Activated CD4-positive, alpha-beta T cell treated with anti-CD3 and anti-CD28 coated beads for 36 hours (primary cell): ENCODE measurements around the gene RIN2. TPM values are rescaled to one million over a fixed set of nuclear protein-coding genes. Genes with fewer than 3 reads are reported as not detected.
A peak's percentile ranks its signal among the peaks of the same experiment; 100 is the strongest.

Source experiments
- ATAC-seq: fragments of 200-7000 bp; cut with Tn5 transposase; one replicate; pipeline ENCODE4 v1.10.0; 2021; ENCODE audit warnings: mild to moderate bottlenecking, moderate library complexity
- CTCF ChIA-PET: fragments of 350-600 bp; sonication (Branson Sonifier 250); formaldehyde crosslinking; loops from one replicate; lab custom pipeline; 2021; ENCODE audit warnings: antibody characterized with exemption; lab: Charles Lee
- POLR2A ChIA-PET: fragments of 350-600 bp; sonication (Branson Sonifier 250); formaldehyde crosslinking; loops from one replicate; lab custom pipeline; 2021; ENCODE audit warnings: antibody characterized with exemption, inconsistent platforms; lab: Charles Lee
- DNase-seq: peaks from one replicate; pipeline ENCODE4 v3.0.0-alpha.2; 2020
- H3K27ac Mint-ChIP-seq: one replicate; pipeline ENCODE4 v1.8.0; 2021; ENCODE audit warnings: mixed read lengths
- H3K27me3 Mint-ChIP-seq: one replicate; pipeline ENCODE4 v1.8.0; 2021; ENCODE audit warnings: mixed read lengths
- H3K36me3 Mint-ChIP-seq: one replicate; pipeline ENCODE4 v1.8.0; 2021; ENCODE audit warnings: low read depth, mixed read lengths
- H3K4me1 Mint-ChIP-seq: one replicate; pipeline ENCODE4 v1.8.0; 2021; ENCODE audit warnings: mixed read lengths
- H3K4me3 Mint-ChIP-seq: one replicate; pipeline ENCODE4 v1.8.0; 2021; ENCODE audit warnings: mild to moderate bottlenecking, moderate library complexity, mixed read lengths
- H3K9me3 Mint-ChIP-seq: one replicate; pipeline ENCODE4 v1.8.0; 2021; ENCODE audit warnings: low read depth, mixed read lengths
- intact Hi-C, 2 experiments: fragments of 100-400 bp; cut with DNase I in 1 of 2; cut with micrococcal nuclease in 1 of 2; formaldehyde crosslinking; loops; one replicate each; pipeline versions ENCODE4 v1.14.2 to v1.15.1; 2022 to 2024; cut with DNase I, micrococcal nuclease
- total RNA-seq, 2 experiments: library from RNA; stranded (reverse); gene quantifications; one replicate each; pipeline ENCODE4 v1.2.3, GENCODE V29; 2021

Gene RIN2
- total RNA-seq, 2 experiments from 2014 or later: not detected

DNA sequence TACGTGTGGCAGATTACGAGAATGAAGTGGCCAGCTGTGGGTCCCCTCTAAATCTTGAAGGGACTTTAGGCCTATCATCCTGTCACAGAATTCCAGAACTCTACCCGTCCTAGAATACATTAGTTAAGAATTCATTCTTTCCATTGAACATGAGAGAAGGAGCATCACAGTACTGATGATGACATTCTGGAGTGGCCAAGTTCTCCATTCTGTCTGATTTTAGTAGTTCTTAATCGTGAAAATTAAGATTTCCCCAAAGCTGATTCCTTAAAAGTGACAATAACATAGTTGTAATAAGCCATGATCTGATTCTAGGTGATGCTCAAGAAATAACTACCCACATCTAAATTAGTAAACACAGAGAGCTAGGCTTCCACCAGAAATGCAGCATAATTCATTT, 35.0 kb upstream of the RIN2 start:
- no peak overlapping the region for H3K27ac Mint-ChIP-seq

DNA sequence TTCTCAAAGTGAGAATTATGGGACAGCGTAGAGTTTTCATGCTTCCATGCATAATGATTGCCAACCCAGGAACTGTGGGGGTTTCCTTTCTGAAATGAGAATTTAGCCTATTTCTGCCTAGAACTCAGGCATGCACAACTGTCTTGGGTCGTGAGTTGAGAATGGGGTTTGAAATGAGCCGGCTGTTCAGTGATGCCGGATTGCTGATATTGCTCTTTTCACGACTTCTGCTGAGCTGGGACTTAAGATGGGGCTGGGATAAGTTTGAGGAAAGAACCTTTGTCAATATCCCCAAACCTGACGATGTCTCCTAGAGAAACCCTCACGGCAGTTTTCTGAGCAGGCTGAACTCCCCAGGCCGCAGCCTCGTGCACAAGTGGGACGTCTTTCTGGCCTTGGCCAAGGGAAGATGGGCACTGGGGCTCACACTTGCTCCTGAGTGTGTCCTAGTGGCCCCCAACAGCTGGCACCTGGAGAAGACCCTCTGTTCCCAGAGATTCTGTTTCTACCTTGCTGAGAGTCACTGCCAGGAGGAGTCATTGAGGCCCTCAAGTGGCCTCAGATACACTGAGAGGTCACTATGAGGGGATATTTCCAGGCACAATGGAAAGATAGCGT, 34.1 kb upstream of the RIN2 start:
- H3K9me3 Mint-ChIP-seq: no peaks in the 10 kb centered on the region
- intact Hi-C loops: no loop called here
- DNase-seq (no peak), ATAC-seq (no peak)
- H3K4me1 Mint-ChIP-seq: no peaks in the 10 kb centered on the region
- ChIA-PET CTCF (no interaction called here), POLR2A (no interaction called here)
- no peak overlapping the region for H3K27ac Mint-ChIP-seq
- no peak overlapping the region for H3K4me3 Mint-ChIP-seq
- no peaks in the 10 kb centered on the region for H3K36me3 Mint-ChIP-seq
- peaks cover 4% of the 10 kb centered on the region for H3K27me3 Mint-ChIP-seq

More for the DNA sequence above, 35.0 kb upstream of the RIN2 start:
- Mint-ChIP-seq H3K27me3 (peaks cover 4% of the 10 kb centered on the region), H3K9me3 (no peaks in the 10 kb centered on the region), H3K4me3 (no peak overlapping the region), H3K4me1 (no peaks in the 10 kb centered on the region), H3K36me3 (no peaks in the 10 kb centered on the region)
- CTCF ChIA-PET: no interaction called here
- ATAC-seq: no peak
- intact Hi-C loops: no loop called here
- DNase-seq: no peak
- POLR2A ChIA-PET: no interaction called here

DNA sequence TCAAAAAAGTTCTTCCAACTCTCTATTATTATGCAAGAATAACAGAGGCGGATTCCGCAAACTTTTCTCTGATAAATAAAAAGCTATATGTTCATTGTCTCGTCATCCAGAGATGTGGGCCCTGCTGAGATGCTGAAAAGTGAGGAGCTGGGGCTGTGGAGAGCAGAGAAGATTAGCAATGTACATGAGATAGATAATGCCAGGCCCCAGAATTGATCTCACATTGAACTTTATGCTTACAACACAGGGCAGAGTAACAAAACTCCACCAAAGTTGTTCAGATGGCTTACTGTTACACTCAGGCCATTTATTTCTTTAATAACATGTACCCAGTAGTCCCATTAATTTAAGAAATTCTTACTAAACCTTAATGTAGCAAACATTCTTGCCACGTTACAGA, 32.7 kb upstream of the RIN2 start:
- ChIA-PET POLR2A (no interaction called here), CTCF (no interaction called here)
- no peak for ATAC-seq
- Mint-ChIP-seq H3K36me3 (no peaks in the 10 kb centered on the region), H3K27me3 (no peaks in the 10 kb centered on the region), H3K27ac (no peak overlapping the region), H3K9me3 (no peaks in the 10 kb centered on the region), H3K4me1 (no peaks in the 10 kb centered on the region), H3K4me3 (no peak overlapping the region)
- intact Hi-C loops: no loop called here
- no peak for DNase-seq

DNA sequence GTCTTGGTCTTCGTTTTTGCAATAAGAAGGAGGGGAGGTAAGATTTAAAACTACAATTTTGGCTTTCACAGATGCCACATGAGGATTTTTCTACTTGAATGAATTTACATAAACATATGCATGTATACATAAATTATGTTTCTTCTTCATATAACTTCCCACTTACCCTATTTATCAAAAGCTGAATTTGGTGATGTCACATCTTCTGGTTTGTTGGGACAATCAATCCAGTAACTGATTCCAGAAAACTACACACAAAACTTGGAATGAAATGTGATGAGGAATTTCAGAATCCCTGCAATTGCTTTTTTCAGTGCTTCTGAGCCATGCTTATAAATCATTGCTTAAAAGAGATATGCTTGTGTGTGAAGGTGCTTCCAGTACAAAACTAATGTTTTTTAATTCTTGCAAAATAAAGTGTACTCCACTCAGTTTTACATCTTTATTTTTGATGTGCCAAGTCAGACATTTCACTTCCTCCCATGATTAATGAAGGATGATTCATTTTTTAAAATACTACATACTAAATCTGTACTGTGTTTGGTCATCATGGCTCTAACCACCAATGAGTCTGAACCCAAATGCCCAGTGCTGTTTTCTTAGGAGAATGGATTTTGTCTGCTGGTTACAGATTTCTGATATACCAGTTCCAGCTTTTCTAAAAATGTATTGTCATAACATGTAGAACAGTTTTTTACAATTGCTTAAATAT, 32.1 kb upstream of the RIN2 start:
- no peak overlapping the region for H3K4me3 Mint-ChIP-seq
- no peaks in the 10 kb centered on the region for H3K4me1 Mint-ChIP-seq
- CTCF ChIA-PET: no interaction called here
- no peaks in the 10 kb centered on the region for H3K36me3 Mint-ChIP-seq
- no peaks in the 10 kb centered on the region for H3K27me3 Mint-ChIP-seq
- H3K27ac Mint-ChIP-seq: no peak overlapping the region
- no peak for ATAC-seq
- POLR2A ChIA-PET: no interaction called here
- no peaks in the 10 kb centered on the region for H3K9me3 Mint-ChIP-seq
- intact Hi-C loops: no loop called here
- DNase-seq: no peak

DNA sequence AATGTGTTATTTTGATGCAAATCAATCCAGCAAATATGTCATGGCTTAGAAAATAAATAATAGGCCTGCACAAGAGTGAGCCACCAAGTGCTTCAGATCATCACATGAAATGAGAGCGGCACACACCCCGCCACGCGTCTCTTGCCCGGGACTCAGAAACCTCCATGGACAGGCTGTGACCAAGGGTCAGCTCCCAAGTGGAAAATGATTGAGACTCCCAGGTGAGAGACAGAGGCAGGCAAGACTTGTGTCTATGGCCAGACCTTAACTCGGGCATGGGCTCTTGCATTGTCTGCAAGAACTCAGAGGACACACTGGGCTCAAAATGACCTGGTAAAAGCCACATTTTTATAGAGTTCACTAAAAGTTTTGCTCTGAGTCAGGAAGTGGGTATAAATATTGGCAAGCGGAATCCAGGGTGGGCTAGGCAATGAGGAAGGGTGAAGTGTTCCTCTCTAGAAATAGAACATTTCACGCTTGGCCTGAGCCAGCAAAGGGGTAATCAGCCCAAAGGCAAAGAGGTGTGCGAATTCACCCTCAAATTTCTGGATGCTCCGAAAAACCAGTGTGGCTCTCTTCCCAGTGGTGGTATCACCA, 30.7 kb upstream of the RIN2 start:
- H3K4me3 Mint-ChIP-seq: no peak overlapping the region
- H3K4me1 Mint-ChIP-seq: no peaks in the 10 kb centered on the region
- H3K27ac Mint-ChIP-seq: no peak overlapping the region
- CTCF ChIA-PET: no interaction called here
- H3K36me3 Mint-ChIP-seq: no peaks in the 10 kb centered on the region
- POLR2A ChIA-PET: no interaction called here
- H3K9me3 Mint-ChIP-seq: no peaks in the 10 kb centered on the region
- H3K27me3 Mint-ChIP-seq: no peaks in the 10 kb centered on the region
- ATAC-seq (no peak), DNase-seq (no peak)
- intact Hi-C loops: no loop called here

DNA sequence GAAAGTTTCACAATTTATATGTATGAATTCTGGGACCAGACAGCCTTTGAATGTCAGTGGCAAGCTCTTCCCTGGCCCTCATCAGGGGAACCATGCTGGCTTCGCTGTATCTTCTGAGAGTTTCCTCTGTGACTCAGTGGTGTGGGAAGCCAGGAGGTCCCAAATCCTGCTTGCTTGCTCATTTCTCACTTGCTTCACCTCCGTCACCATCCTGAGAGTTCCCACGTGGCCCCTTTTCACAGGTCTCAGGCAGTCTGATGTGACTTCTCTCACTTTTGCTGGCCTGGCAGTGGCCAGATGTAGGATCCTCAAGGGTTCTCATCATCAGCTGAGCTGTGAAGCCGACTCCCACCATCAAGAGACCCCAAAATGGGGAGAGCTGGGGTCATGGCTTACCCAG, 28.4 kb upstream of the RIN2 start:
- intact Hi-C loops: no loop called here
- Mint-ChIP-seq H3K27ac (no peak overlapping the region), H3K36me3 (no peaks in the 10 kb centered on the region), H3K4me1 (no peaks in the 10 kb centered on the region), H3K4me3 (no peak overlapping the region), H3K9me3 (no peaks in the 10 kb centered on the region), H3K27me3 (no peaks in the 10 kb centered on the region)
- ATAC-seq: peak; percentile 33
- ChIA-PET CTCF (interaction anchor here (0.7 kb wide), 1 partner anchor 1746 kb away, joined by 4 read pairs; no protein-coding TSS in a partner anchor), POLR2A (no interaction called here)
- DNase-seq: peak; percentile 13

DNA sequence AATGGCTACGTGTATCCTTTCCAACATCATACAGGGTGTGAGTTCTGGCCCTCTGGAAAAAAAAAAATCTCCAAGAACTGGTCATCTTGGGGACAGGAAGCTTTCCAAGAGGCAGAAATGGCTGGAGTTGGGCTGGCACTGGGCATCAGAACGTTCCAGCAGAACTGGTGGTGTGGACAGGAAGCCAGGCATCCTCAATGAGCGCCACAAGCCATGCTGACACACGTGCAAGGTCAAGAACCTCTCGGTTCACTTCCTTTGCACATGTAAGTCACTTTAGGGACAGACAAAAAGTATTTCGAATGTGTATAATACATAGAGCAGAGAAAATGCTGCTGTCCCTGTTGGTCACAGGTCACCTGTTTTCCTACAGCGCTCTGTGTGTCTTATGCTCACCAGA, 27.4 kb upstream of the RIN2 start:
- H3K9me3 Mint-ChIP-seq: no peaks in the 10 kb centered on the region

DNA sequence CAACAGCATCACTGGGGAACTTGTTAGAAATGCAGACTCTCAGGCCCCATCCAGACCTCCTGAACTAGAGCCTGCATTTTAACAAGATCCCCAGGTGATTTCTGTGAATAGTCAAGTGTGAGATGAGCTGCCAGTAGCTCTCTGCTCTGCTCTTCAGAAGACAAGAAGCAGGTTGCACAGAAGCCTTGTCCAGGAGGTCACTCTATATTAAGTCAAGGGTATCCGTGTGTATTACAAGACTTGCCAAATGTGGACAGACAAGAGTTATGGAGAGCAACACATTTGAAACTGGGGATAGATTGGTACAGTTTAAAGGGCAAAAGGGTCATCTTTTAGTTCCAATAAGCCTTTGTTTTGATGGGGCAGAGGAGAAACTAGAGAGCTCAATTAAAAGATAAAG, 23.2 kb upstream of the RIN2 start:
- Mint-ChIP-seq H3K36me3 (no peaks in the 10 kb centered on the region), H3K27ac (no peak overlapping the region), H3K4me1 (peaks cover 17% of the 10 kb centered on the region), H3K4me3 (no peak overlapping the region), H3K9me3 (no peaks in the 10 kb centered on the region), H3K27me3 (peaks cover 7% of the 10 kb centered on the region)
- CTCF ChIA-PET: interaction anchor here (0.7 kb wide), 1 partner anchor 1992 kb away, joined by 3 read pairs; no protein-coding TSS in a partner anchor
- intact Hi-C loops: loop anchor here in 1 of 2 experiments (1.0 to 5.0 kb wide), 2 partner anchors 92 to 210 kb away; no protein-coding TSS in a partner anchor
- DNase-seq (no peak), ATAC-seq (no peak)
- POLR2A ChIA-PET: no interaction called here

More for the DNA sequence above, 27.4 kb upstream of the RIN2 start:
- H3K4me3 Mint-ChIP-seq: no peak overlapping the region
- intact Hi-C loops: no loop called here
- H3K4me1 Mint-ChIP-seq: peaks cover 6% of the 10 kb centered on the region
- CTCF ChIA-PET: no interaction called here
- H3K27ac Mint-ChIP-seq: no peak overlapping the region
- H3K27me3 Mint-ChIP-seq: peaks cover 1% of the 10 kb centered on the region
- POLR2A ChIA-PET: no interaction called here
- ATAC-seq: no peak
- no peaks in the 10 kb centered on the region for H3K36me3 Mint-ChIP-seq
- no peak for DNase-seq

DNA sequence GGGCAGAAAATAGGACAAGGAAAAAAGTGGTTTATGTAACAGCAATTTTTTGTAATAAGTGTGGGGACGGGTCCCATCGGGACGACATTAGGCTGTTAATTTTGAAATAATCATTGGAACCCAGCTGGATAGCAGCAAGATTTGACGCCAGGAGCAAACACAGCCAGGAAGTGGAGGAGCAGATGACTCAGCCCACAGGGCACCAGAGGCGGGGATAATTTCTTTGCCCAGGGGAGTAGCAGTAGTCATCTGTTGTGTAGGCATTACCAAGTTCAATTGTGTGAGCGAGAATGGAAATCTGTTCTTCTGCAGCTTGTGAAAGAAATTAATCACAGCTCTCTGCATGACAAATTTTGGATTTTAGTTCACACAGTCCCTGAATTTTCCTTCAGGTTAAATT, 22.6 kb upstream of the RIN2 start:
- H3K9me3 Mint-ChIP-seq: no peaks in the 10 kb centered on the region
- POLR2A ChIA-PET: interaction anchor here (0.6 kb wide), 1 partner anchor 209 kb away, joined by 4 read pairs; no protein-coding TSS in a partner anchor
- H3K4me1 Mint-ChIP-seq: peaks cover 17% of the 10 kb centered on the region
- peaks cover 10% of the 10 kb centered on the region for H3K27me3 Mint-ChIP-seq
- ATAC-seq (peak; percentile 54), DNase-seq (peak; percentile 52)
- CTCF ChIA-PET: interaction anchor here (0.6 to 0.7 kb wide), 2 partner anchors 347 to 1391 kb away, joined by 3 read pairs; no protein-coding TSS in a partner anchor
- H3K27ac Mint-ChIP-seq: no peak overlapping the region
- intact Hi-C loops: loop anchor here in 1 of 2 experiments (1.0 to 5.0 kb wide), 2 partner anchors 92 to 210 kb away; no protein-coding TSS in a partner anchor
- no peaks in the 10 kb centered on the region for H3K36me3 Mint-ChIP-seq
- H3K4me3 Mint-ChIP-seq: no peak overlapping the region

DNA sequence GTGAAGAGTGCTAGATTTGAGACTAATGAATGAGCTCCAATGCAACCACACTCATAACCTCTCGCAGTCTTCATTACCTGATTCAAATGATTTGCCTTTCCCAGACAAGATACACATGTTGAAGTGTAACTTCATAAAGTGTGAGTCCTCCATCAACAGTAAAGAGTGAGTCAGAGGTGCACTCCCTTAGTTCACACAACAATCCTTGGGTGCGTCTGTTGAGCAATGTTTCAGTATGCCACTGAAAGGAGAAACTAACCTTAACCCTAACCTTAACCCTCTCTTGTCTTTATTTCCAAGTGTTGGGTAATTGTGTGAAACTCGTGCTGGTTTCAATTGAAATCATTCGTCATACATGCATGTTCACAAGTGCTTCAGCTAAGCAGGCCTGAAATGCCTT, 21.0 kb upstream of the RIN2 start:
- peak; percentile 39 for DNase-seq

DNA sequence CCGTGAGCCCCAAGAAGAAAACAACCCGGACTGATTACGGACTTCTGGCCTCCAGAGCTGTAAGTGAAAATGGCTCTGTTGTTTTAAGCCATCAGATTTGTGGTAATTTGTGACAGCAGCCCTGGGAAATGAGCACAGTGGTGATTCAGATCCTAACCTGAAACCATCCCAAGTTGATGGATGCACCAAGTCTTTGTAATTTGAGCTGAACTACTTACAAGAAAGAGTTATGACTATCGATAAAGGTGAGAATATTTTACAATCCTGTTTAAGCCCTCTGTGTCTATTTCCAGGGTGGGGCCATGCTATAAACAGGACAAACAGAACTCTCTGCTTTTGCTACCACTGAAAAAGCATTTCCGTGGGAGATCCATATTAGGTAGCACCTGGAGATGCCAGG, 19.1 kb upstream of the RIN2 start:
- Mint-ChIP-seq H3K4me3 (no peak overlapping the region), H3K27me3 (peaks cover 19% of the 10 kb centered on the region), H3K9me3 (no peaks in the 10 kb centered on the region), H3K36me3 (no peaks in the 10 kb centered on the region), H3K27ac (no peak overlapping the region), H3K4me1 (peaks cover 17% of the 10 kb centered on the region)
- ATAC-seq (no peak), DNase-seq (no peak)
- ChIA-PET CTCF (no interaction called here), POLR2A (no interaction called here)
- intact Hi-C loops: loop anchor here in 1 of 2 experiments (5.0 kb wide), 1 partner anchor 88 kb away; no protein-coding TSS in a partner anchor

More for the DNA sequence above, 21.0 kb upstream of the RIN2 start:
- H3K27ac Mint-ChIP-seq: no peak overlapping the region
- H3K9me3 Mint-ChIP-seq: no peaks in the 10 kb centered on the region
- H3K4me1 Mint-ChIP-seq: peaks cover 17% of the 10 kb centered on the region
- ChIA-PET POLR2A (interaction anchor here (0.6 kb wide), 1 partner anchor 807 kb away, joined by 3 read pairs; no protein-coding TSS in a partner anchor), CTCF (interaction anchor here (1.1 kb wide), 1 partner anchor 46 kb away, joined by 3 read pairs; no protein-coding TSS in a partner anchor)
- intact Hi-C loops: loop anchor here in 1 of 2 experiments (5.0 kb wide), 1 partner anchor 90 kb away; no protein-coding TSS in a partner anchor
- peaks cover 13% of the 10 kb centered on the region for H3K27me3 Mint-ChIP-seq
- H3K36me3 Mint-ChIP-seq: no peaks in the 10 kb centered on the region
- ATAC-seq: peak; percentile 97
- H3K4me3 Mint-ChIP-seq: no peak overlapping the region
